ENCODE data around the gene SLC12A8. TPM values are rescaled to one million over a fixed set of nuclear protein-coding genes. Genes with fewer than 3 reads are reported as not detected.

The SLC12A8 gene
- total RNA-seq, 1 experiment from 2014 or later: 7.1 TPM

DNA sequence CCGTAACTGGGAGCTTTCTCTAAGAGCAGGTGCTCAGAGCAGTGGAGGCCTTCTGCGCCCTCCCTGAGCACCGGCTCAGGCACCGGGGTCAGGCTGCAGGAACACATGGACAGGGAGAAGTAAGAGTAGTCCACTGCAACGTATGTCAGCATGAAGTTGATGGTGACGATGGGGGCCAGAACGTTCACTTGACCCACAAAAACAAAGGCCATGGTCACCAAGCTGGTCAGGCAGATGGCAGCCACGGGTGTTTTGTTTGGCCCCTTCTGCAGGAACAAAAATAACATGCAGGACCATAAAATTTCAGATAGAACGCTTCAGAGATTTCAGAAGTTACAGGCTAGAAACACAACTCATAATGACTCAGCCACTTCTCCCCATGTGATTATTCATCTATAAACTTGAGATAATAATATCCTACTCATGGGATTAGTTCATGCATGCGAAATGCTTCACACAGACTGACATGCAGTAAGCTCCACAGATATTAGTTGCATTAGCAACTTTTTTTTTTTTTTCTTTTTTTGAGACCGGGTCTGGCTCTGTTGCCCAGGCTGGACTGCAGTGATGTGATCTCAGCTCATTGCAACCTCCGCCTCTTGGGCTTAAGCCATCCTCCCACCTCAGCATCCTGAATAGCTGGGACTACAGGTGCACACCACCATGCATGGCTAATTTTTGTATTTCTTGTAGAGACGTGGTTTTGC, 104.5 kb downstream of the SLC12A8 start:
- no peak for TF ChIP-seq EZH2 (IDR thresholded peaks at IDR 0.05; ENCODE audit: borderline replicate concordance, low read depth, low read length, poor library complexity, severe bottlenecking)
- TF ChIP-seq, protein P1, sequence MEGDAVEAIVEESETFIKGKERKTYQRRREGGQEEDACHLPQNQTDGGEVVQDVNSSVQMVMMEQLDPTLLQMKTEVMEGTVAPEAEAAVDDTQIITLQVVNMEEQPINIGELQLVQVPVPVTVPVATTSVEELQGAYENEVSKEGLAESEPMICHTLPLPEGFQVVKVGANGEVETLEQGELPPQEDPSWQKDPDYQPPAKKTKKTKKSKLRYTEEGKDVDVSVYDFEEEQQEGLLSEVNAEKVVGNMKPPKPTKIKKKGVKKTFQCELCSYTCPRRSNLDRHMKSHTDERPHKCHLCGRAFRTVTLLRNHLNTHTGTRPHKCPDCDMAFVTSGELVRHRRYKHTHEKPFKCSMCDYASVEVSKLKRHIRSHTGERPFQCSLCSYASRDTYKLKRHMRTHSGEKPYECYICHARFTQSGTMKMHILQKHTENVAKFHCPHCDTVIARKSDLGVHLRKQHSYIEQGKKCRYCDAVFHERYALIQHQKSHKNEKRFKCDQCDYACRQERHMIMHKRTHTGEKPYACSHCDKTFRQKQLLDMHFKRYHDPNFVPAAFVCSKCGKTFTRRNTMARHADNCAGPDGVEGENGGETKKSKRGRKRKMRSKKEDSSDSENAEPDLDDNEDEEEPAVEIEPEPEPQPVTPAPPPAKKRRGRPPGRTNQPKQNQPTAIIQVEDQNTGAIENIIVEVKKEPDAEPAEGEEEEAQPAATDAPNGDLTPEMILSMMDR (conservative IDR thresholded peaks at IDR 0.05; ENCODE audit: low read depth, low read length): no peak
- no peak overlapping the region for H3K4me3 ChIP-seq (ENCODE audit: low read depth, low read length, poor library complexity, severe bottlenecking)
- peak overlapping the region; percentile 60 for H3K27ac ChIP-seq (ENCODE audit: low read depth, low read length, poor library complexity, severe bottlenecking)
- DNase-seq (ENCODE audit: low spot score): peak; percentile 42
- peaks cover 10% of the 10 kb centered on the region for H3K4me1 ChIP-seq (ENCODE audit: insufficient read depth, low read length, poor library complexity, severe bottlenecking)
- POLR2A ChIA-PET (ENCODE audit: low non-redundant PET): no interaction called here
- no peaks in the 10 kb centered on the region for H3K36me3 ChIP-seq (ENCODE audit: insufficient read depth, low read length, poor library complexity, severe bottlenecking)
- CTCF ChIA-PET: no interaction called here
- intact Hi-C loops (cut with micrococcal nuclease; ENCODE audit: unreplicated experiment): no loop called here
- BruUV-seq (replicated peaks): no TSS peak
- no peaks in the 10 kb centered on the region for H3K9me3 ChIP-seq (ENCODE audit: low read depth, low read length, poor library complexity, severe bottlenecking)
- H3K27me3 ChIP-seq (replicated peaks; ENCODE audit: insufficient read depth, low read depth, low read length, poor library complexity): no peaks in the 10 kb centered on the region

DNA sequence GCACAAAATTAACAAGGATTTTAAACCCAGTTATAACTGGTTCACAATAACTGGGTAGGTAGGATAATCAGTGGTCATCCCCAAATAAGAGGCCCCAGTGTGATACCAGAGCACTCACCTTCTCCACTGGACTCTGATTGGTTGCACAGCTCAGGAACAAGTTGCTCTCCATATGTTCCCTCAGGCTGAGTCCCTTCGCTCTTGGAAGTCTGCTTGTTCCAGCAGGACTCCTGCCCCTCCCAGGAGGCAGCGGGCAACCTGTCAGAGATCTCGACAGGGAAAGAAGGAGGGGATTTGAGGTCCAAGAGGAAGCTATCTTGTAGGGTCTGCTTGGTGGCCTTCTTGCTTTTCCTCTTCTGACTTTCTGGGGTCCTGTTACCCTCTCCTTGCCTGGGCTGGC, 105.2 kb downstream of the SLC12A8 start:
- ChIA-PET POLR2A (ENCODE audit: low non-redundant PET) (no interaction called here), CTCF (no interaction called here)
- no peak for DNase-seq (ENCODE audit: low spot score)
- TF ChIP-seq EZH2 (IDR thresholded peaks at IDR 0.05; ENCODE audit: borderline replicate concordance, low read depth, low read length, poor library complexity, severe bottlenecking): no peak
- TF ChIP-seq, protein P1 (conservative IDR thresholded peaks at IDR 0.05; ENCODE audit: low read depth, low read length): no peak
- no TSS peak for BruUV-seq (replicated peaks)
- H3K4me3 ChIP-seq (ENCODE audit: low read depth, low read length, poor library complexity, severe bottlenecking): no peak overlapping the region
- peaks cover 10% of the 10 kb centered on the region for H3K4me1 ChIP-seq (ENCODE audit: insufficient read depth, low read length, poor library complexity, severe bottlenecking)
- intact Hi-C loops (cut with micrococcal nuclease; ENCODE audit: unreplicated experiment): no loop called here
- no peaks in the 10 kb centered on the region for H3K36me3 ChIP-seq (ENCODE audit: insufficient read depth, low read length, poor library complexity, severe bottlenecking)
- H3K27me3 ChIP-seq (replicated peaks; ENCODE audit: insufficient read depth, low read depth, low read length, poor library complexity): no peaks in the 10 kb centered on the region
- H3K27ac ChIP-seq (ENCODE audit: low read depth, low read length, poor library complexity, severe bottlenecking): no peak overlapping the region
- H3K9me3 ChIP-seq (ENCODE audit: low read depth, low read length, poor library complexity, severe bottlenecking): no peaks in the 10 kb centered on the region

DNA sequence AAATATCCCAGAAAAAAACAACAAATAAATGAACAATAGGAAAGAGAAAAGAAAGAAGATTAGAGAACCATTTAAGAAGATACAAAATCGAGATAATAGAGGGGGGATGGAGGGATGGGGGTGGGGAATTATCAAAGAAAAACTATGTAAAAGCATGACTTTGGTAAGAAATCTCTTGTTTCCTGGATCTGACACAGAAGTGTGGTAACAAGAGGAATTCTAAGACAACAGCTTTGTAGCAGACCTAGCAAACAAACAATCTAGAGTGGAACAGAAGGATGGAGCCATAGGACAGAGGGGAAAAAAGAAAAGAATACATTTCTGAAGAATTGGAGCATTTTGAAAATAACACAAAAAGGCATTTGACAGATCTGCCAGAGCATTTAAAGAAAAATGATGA, 107.4 kb downstream of the SLC12A8 start:
- DNase-seq (ENCODE audit: low spot score): no peak
- no peaks in the 10 kb centered on the region for H3K27me3 ChIP-seq (replicated peaks; ENCODE audit: insufficient read depth, low read depth, low read length, poor library complexity)
- BruUV-seq (replicated peaks): no TSS peak
- H3K4me3 ChIP-seq (ENCODE audit: low read depth, low read length, poor library complexity, severe bottlenecking): no peak overlapping the region
- CTCF ChIA-PET: no interaction called here
- H3K4me1 ChIP-seq (ENCODE audit: insufficient read depth, low read length, poor library complexity, severe bottlenecking): peaks cover 10% of the 10 kb centered on the region
- no peak overlapping the region for H3K27ac ChIP-seq (ENCODE audit: low read depth, low read length, poor library complexity, severe bottlenecking)
- H3K9me3 ChIP-seq (ENCODE audit: low read depth, low read length, poor library complexity, severe bottlenecking): no peaks in the 10 kb centered on the region
- H3K36me3 ChIP-seq (ENCODE audit: insufficient read depth, low read length, poor library complexity, severe bottlenecking): no peaks in the 10 kb centered on the region
- TF ChIP-seq, protein P1 (conservative IDR thresholded peaks at IDR 0.05; ENCODE audit: low read depth, low read length): no peak
- no peak for TF ChIP-seq EZH2 (IDR thresholded peaks at IDR 0.05; ENCODE audit: borderline replicate concordance, low read depth, low read length, poor library complexity, severe bottlenecking)
- POLR2A ChIA-PET (ENCODE audit: low non-redundant PET): no interaction called here
- intact Hi-C loops (cut with micrococcal nuclease; ENCODE audit: unreplicated experiment): no loop called here
